Measurements from ENCODE around the gene CCNY.

CCNY gene

DNA sequence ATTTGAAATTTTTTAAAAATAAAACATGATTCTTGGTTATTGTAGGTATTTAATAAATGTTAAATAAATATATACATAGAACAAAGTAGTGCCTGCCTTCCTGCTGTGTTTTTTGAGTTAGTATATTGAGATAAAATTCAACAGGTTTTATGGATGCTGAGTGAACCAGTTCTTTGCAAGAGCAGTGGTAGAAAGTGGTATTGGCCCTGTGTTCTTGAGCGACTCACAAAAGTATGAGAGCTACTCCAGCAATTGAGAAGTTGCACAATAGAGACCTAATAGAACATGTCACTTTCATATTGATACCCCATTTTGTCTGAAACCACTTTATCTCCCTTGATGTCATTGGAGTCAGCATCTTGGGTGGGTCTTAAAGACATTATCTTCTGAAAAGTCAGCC is 236.3 kb downstream of the CCNY start:
- Histone ChIP-seq H3K4me3 (no peak overlapping the region), H3K27ac (no peak overlapping the region)
- no peak for DNase-seq (ENCODE audit: low spot score)
- TF ChIP-seq, protein P1, sequence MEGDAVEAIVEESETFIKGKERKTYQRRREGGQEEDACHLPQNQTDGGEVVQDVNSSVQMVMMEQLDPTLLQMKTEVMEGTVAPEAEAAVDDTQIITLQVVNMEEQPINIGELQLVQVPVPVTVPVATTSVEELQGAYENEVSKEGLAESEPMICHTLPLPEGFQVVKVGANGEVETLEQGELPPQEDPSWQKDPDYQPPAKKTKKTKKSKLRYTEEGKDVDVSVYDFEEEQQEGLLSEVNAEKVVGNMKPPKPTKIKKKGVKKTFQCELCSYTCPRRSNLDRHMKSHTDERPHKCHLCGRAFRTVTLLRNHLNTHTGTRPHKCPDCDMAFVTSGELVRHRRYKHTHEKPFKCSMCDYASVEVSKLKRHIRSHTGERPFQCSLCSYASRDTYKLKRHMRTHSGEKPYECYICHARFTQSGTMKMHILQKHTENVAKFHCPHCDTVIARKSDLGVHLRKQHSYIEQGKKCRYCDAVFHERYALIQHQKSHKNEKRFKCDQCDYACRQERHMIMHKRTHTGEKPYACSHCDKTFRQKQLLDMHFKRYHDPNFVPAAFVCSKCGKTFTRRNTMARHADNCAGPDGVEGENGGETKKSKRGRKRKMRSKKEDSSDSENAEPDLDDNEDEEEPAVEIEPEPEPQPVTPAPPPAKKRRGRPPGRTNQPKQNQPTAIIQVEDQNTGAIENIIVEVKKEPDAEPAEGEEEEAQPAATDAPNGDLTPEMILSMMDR (IDR thresholded peaks at IDR 0.05): no peak

DNA sequence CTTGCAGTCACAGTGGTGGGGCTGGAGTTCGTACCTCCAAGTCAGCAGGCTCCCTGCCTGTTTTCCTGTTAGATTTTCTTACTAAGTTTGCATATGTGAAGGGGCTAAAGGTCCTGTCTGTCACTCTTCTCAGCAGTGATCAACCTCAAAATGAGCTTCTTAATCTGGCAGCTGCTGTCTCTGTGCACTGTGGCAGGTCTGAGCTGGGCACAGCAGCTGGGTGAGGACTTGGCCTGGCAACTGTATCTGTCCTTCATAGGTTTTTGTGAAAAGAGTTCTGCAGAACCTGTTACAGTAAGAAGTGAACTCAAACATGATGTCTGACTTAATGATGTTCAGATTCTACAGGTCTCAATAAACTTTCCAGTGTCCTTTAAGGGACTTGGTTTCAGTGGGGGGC is 237.5 kb downstream of the CCNY start:
- no peak overlapping the region for H3K27ac ChIP-seq
- H3K4me3 ChIP-seq: no peak overlapping the region
- TF ChIP-seq, protein P1 (IDR thresholded peaks at IDR 0.05): no peak
- no peak for DNase-seq (ENCODE audit: low spot score)

DNA sequence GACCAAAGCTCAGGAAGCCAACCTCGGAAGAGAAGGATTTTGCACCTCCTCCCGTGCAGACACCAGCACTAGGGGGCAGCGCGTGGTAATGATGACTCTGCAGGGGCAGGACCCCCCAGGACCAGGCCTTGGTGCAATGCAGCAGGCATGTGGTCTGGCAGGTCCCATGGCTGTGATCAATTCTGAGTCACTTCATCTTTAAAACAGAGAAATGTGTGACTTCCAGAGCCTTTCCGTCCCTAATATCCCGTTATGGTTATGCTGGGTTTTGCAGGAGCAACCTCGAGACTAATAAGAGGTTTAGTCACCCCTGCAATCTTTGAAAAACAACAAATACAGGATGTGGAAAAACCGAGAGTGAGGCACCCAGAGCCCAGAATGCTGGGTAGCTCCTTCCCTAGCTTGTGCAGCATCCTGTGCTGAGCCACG is 238.6 kb downstream of the CCNY start:
- no peak overlapping the region for H3K27ac ChIP-seq
- no peak overlapping the region for H3K4me3 ChIP-seq
- TF ChIP-seq, protein P1 (IDR thresholded peaks at IDR 0.05): no peak
- DNase-seq (ENCODE audit: low spot score): no peak

DNA sequence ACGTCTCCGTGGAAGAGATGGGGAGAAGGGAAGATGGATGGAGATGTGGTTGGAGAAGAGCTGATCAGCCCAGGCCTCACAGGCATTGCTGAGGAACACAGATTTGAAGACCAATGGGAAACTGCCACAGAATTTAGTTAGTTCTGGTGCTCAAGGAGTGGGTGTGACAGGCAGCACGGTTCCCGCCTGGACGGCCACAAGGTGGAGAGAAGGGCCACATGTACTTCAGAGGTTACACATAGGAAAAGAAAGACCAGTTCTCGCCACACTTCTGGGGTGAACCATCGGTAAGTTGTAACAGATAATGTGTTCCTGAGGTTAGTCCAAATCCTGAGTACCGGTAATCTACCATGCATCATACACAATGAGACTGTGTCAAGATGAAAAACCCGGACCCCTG is 239.3 kb downstream of the CCNY start:
- Histone ChIP-seq H3K27ac (no peak overlapping the region), H3K4me3 (no peak overlapping the region)
- no peak for DNase-seq (ENCODE audit: low spot score)
- TF ChIP-seq, protein P1 (IDR thresholded peaks at IDR 0.05): no peak

DNA sequence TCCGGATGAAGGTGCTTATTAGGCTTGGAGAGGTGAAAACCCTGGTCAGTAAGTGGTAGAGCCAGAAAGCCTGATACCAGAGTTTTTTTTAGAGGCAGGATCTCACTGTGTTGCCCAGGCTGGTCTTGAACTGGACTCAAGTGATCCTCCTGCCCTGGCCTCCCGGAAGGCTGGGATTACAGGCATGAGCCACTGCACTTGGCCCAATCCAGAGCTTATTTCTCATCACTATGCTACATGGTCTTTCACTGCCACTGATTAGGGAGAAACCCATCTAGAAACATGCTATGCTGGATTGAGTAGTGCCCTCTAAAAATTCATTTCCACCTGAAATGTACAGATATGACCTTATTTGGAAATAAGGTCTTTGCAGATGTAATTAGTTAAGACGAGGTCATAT is 240.4 kb downstream of the CCNY start:
- Histone ChIP-seq H3K27ac (no peak overlapping the region), H3K4me3 (no peak overlapping the region)
- TF ChIP-seq, protein P1 (IDR thresholded peaks at IDR 0.05): no peak
- DNase-seq (ENCODE audit: low spot score): no peak

DNA sequence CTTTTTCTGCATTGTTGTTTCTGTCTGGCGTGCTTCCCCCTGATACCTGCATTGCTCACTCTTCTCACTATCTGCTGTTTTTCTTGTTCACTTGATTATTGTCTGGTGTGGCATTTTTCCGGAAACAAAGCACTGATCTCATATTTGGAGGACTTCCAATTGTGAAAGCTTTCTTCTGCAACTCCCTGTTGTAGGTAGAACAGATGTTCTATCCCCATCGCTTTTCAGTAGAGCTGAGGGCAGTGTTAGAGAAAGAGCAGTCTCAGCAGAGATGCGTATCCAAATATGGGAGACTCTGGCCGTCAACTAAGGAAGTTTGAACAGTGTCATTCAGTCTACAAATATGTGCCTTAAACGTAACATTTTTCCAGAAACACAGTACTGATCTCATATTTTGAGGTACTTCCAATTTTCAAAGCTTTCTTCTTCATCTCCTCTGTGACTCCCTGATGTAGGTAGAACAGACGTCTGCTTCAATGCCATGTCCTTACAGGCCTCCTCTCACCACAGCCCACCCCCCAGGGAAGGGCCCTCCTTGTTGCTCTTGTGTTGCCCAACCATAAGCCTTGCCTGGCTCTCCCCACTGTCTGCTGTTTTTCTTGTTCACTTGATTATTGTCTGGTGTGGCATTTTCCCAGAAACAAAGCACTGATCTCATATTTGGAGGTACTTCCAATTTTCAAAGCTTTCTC is 241.8 kb downstream of the CCNY start:
- TF ChIP-seq, protein P1 (IDR thresholded peaks at IDR 0.05): no peak
- Histone ChIP-seq H3K27ac (no peak overlapping the region), H3K4me3 (no peak overlapping the region)
- DNase-seq (ENCODE audit: low spot score): no peak

DNA sequence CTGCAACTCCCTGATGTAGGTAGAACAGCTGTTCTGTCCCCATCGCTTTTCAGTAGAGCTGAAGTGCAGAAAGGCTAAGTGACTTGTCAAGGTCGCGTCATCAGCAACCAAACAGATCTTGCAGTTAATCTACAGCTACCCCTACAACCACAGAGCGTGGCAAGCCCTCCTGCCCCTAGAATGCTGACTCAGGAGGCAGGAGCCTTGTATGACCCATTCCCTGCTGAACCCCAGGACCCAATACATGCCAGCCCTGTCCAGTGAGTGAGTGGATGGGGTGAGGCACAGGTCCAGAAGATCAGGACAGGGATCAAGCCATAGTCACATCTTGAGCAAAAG is 242.3 kb downstream of the CCNY start:
- TF ChIP-seq, protein P1 (IDR thresholded peaks at IDR 0.05): no peak
- DNase-seq (ENCODE audit: low spot score): no peak
- Histone ChIP-seq H3K27ac (no peak overlapping the region), H3K4me3 (no peak overlapping the region)
